ENCODE measurements around the gene EPHA7. TPM values are rescaled to one million over a fixed set of nuclear protein-coding genes. Genes with fewer than 3 reads are reported as not detected.

EPHA7 gene
- total RNA-seq, 1 donor from 2014 or later, result 80.7 TPM

GRCh38 chr6:93196406-93196970 lies 222.9 kb downstream of the EPHA7 start:
- Histone ChIP-seq H3K36me3 (no peaks in the 10 kb centered on the region), H3K4me1 (no peaks in the 10 kb centered on the region), H3K4me2 (no peak overlapping the region), H3F3A (ENCODE audit: low read depth) (no peaks in the 10 kb centered on the region), H2AFZ (replicated peaks) (peak overlapping the region; percentile 13), H3K9me3 (ENCODE audit: low read depth) (no peaks in the 10 kb centered on the region), H3K4me3 (no peak overlapping the region), H4K20me1 (ENCODE audit: low read depth) (no peaks in the 10 kb centered on the region), H3K27ac (no peak overlapping the region), H3K79me2 (ENCODE audit: low read depth) (no peaks in the 10 kb centered on the region), H3K27me3 (no peaks in the 10 kb centered on the region), H3K9ac (no peak overlapping the region)
- TF ChIP-seq EZH2 (IDR thresholded peaks at IDR 0.05) (no peak), EZH2phosphoT487 (IDR thresholded peaks at IDR 0.05) (no peak), CTCF (IDR thresholded peaks at IDR 0.05) (no peak)
- Mint-ChIP-seq H3K4me3 (no peak overlapping the region), H3K4me1 (no peaks in the 10 kb centered on the region), H3K27ac (no peak overlapping the region), H3K27me3 (ENCODE audit: insufficient read depth, low read depth) (no peaks in the 10 kb centered on the region), H3K9me3 (peaks cover 5% of the 10 kb centered on the region), H3K36me3 (no peaks in the 10 kb centered on the region)
- no peak for DNase-seq (ENCODE audit: low spot score)

DNA sequence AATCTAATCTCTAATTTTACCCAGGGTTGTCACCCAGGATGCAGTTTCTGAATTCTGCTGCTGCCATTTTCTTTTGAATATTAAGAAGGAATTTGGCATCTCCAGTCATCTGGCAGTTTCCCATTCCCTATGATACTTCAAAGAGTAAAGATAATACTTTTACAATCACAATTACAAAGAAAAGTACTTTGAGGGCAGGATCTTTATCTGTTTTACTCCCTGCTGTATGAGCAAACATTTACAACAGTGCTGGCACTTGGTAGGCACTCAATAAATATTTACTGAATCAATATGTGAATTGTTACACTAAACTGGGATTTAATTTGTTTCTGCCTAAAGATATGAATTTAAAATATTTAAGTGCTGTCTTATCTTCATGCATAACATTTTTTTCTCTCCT lies 224.9 kb downstream of the EPHA7 start:
- Mint-ChIP-seq H3K27me3 (ENCODE audit: insufficient read depth, low read depth) (no peaks in the 10 kb centered on the region), H3K4me3 (no peak overlapping the region), H3K9me3 (peaks cover 5% of the 10 kb centered on the region)

DNA sequence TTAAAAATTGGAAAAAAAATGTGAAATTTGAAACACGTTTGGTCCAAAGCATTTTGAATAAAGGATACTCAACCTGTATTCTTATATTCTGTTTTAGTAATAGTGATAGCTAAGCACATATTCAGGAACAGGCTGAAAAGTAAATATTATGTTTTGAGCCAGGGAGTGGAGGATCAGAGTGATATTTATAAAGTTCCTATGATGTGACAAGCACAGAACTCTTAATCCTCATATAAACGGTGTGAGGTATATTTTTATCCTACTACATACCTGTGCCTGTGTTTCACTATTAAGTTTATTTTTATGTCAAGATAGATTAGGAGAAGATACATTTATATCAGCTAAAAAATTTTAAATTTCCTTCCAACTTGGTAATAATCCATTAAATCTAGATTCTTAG lies 225.5 kb downstream of the EPHA7 start:
- Histone ChIP-seq H3K79me2 (ENCODE audit: low read depth) (no peaks in the 10 kb centered on the region), H3F3A (ENCODE audit: low read depth) (no peaks in the 10 kb centered on the region), H3K27me3 (no peaks in the 10 kb centered on the region), H3K9ac (no peak overlapping the region), H3K36me3 (no peaks in the 10 kb centered on the region), H4K20me1 (ENCODE audit: low read depth) (no peaks in the 10 kb centered on the region), H3K4me2 (no peak overlapping the region), H3K9me3 (ENCODE audit: low read depth) (no peaks in the 10 kb centered on the region), H3K4me1 (no peaks in the 10 kb centered on the region), H3K27ac (no peak overlapping the region), H2AFZ (replicated peaks) (no peak overlapping the region), H3K4me3 (no peak overlapping the region)
- H3K4me3 Mint-ChIP-seq, result no peak overlapping the region
- no peaks in the 10 kb centered on the region for H3K36me3 Mint-ChIP-seq
- no peak for TF ChIP-seq EZH2phosphoT487 (IDR thresholded peaks at IDR 0.05)
- no peak for TF ChIP-seq CTCF (IDR thresholded peaks at IDR 0.05)
- no peak for TF ChIP-seq EZH2 (IDR thresholded peaks at IDR 0.05)
- no peaks in the 10 kb centered on the region for H3K4me1 Mint-ChIP-seq
- no peaks in the 10 kb centered on the region for H3K27me3 Mint-ChIP-seq (ENCODE audit: insufficient read depth, low read depth)
- peaks cover 5% of the 10 kb centered on the region for H3K9me3 Mint-ChIP-seq
- no peak for DNase-seq (ENCODE audit: low spot score)
- H3K27ac Mint-ChIP-seq, result no peak overlapping the region

More for the DNA sequence above, 224.9 kb downstream of the EPHA7 start:
- Histone ChIP-seq H3K4me3 (no peak overlapping the region), H3K9ac (no peak overlapping the region), H3K36me3 (no peaks in the 10 kb centered on the region), H3K27ac (no peak overlapping the region), H3K4me2 (no peak overlapping the region), H3K4me1 (no peaks in the 10 kb centered on the region), H2AFZ (replicated peaks) (peak overlapping the region; percentile 39), H3K79me2 (ENCODE audit: low read depth) (no peaks in the 10 kb centered on the region), H3K9me3 (ENCODE audit: low read depth) (no peaks in the 10 kb centered on the region), H4K20me1 (ENCODE audit: low read depth) (no peaks in the 10 kb centered on the region), H3K27me3 (no peaks in the 10 kb centered on the region), H3F3A (ENCODE audit: low read depth) (no peaks in the 10 kb centered on the region)
- no peaks in the 10 kb centered on the region for H3K36me3 Mint-ChIP-seq
- DNase-seq (ENCODE audit: low spot score), result no peak
- no peak overlapping the region for H3K27ac Mint-ChIP-seq
- no peak for TF ChIP-seq EZH2phosphoT487 (IDR thresholded peaks at IDR 0.05)
- TF ChIP-seq EZH2 (IDR thresholded peaks at IDR 0.05), result no peak
- TF ChIP-seq CTCF (IDR thresholded peaks at IDR 0.05), result no peak
- H3K4me1 Mint-ChIP-seq, result no peaks in the 10 kb centered on the region

All from neural progenitor cell (in vitro differentiated cells).